ENCODE measurements around the gene BRD3OS.

GRCh38 chr9:134032456-134033222 is 7.4 kb downstream of the BRD3OS start:
- TF ChIP-seq CTCF (IDR thresholded peaks at IDR 0.05) (no peak), EP300 (IDR thresholded peaks at IDR 0.05) (no peak), POLR2A (IDR thresholded peaks at IDR 0.05) (no peak), POLR2AphosphoS5 (IDR thresholded peaks at IDR 0.05) (no peak)

Measured in upper lobe of left lung (tissue), 4 donors.